ENCODE results near the gene SVBP. TPM values are rescaled to one million over a fixed set of nuclear protein-coding genes. Genes with fewer than 3 reads are reported as not detected.
A peak's percentile ranks its signal among the peaks of the same experiment; 100 is the strongest.

Gene SVBP
- total and polyA plus RNA-seq, 2 of the 8 experiments (the other 6 are each of a cell fraction or from before 2014, with no cell fraction given), result 29.7 to 30.2 TPM

DNA sequence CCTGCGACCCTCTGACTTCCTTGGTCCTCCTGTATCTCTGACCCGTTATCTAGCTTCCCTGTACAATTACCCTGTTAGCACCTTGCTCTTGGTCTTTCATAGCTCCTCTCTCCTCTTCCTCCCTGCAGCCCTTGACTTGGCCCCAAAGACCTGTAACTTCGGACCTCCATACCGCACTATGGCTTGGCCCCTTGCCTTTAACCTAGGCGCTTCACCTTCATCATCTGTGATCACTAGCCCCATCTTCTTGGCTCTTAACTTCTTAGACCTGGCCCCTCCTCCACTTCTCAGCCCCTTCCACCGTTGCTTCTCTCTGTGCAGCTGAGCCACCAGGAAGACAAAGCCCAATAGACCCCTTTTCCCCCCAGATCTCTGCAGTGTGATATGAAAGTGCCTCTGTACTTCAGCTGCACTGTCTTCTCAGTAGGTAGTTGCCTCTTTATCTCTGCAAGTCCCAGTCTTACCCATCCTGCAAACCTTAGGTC, 30.0 kb upstream of the SVBP start:
- Histone ChIP-seq H3K56ac (replicated peaks; ENCODE audit: insufficient read length, low read depth, low read length) (peak overlapping the region; percentile 42), H3K14ac (ENCODE audit: insufficient read length) (no peak overlapping the region), H3K9ac (replicated peaks in 1 of 4; ENCODE audit: extremely low read depth in 1 of 4, low read depth in 3 of 4, low read length in 3 of 4) (peak overlapping the region in 3 of 4 experiments; percentile 32 to 81 (median 71); a peak in 6 of 7 replicates), H2BK15ac (ENCODE audit: low read length) (peak overlapping the region; percentile 24; the same call in 1 of the 2 replicates), H4K8ac (ENCODE audit: extremely low read depth, insufficient read depth, low read length) (0 out of 2 replicates have a peak overlapping the region, but pooled peaks have one; percentile 88), H3K79me2 (ENCODE audit: control insufficient read depth in 1 of 2, insufficient read depth in 2 of 2, low read length in 2 of 2) (peaks cover 11 to 22% of the 10 kb centered on the region in 2 experiments; a peak in 3 of 4 replicates), H4K91ac (replicated peaks; ENCODE audit: insufficient read length, low read length) (no peak overlapping the region), H2BK120ac (replicated peaks; ENCODE audit: low read depth, low read length) (no peak overlapping the region), H2BK5ac (ENCODE audit: low read depth, low read length) (no peak overlapping the region), H3K4ac (replicated peaks; ENCODE audit: insufficient read length, low read depth, low read length) (no peak overlapping the region), H3K9me3 (ENCODE audit: insufficient read depth in 2 of 2, low read depth in 1 of 2, low read length in 1 of 2) (peaks cover 0 to 8% of the 10 kb centered on the region in 2 experiments; a peak in 2 of 4 replicates), H2BK20ac (ENCODE audit: low read length) (no peak overlapping the region), H3K4me2 (ENCODE audit: insufficient read depth in 1 of 2, low read depth in 2 of 2, low read length in 2 of 2) (peak overlapping the region; percentile 88 to 100), H3K23ac (ENCODE audit: insufficient read length) (no peak overlapping the region), H3K4me1 (replicated peaks in 1 of 4; ENCODE audit: control insufficient read depth in 3 of 4, insufficient read depth in 4 of 4, low read length in 3 of 4) (peaks cover 2 to 9% (median 5%) of the 10 kb centered on the region in 4 experiments; a peak in 6 of 7 replicates), H4K5ac (ENCODE audit: insufficient read length, low read depth, low read length) (no peak overlapping the region), H3K79me1 (ENCODE audit: low read depth, low read length) (peaks cover 10% of the 10 kb centered on the region), H3K23me2 (ENCODE audit: low read depth, low read length) (peaks cover 12% of the 10 kb centered on the region), H3K18ac (ENCODE audit: extremely low read depth, low read length) (0 out of 2 replicates have a peak overlapping the region, but pooled peaks have one; percentile 2), H4K20me1 (replicated peaks in 1 of 2; ENCODE audit: control insufficient read depth in 1 of 2, insufficient read depth in 2 of 2, low read length in 2 of 2) (peaks cover 0 to 9% of the 10 kb centered on the region in 2 experiments), H2AK5ac (ENCODE audit: low read depth, low read length) (no peak overlapping the region; the same call in 1 of the 2 replicates), H3K27ac (ENCODE audit: low read depth, low read length) (no peak overlapping the region), H3K4me3 (ENCODE audit: extremely low read depth in 1 of 4, insufficient read depth in 2 of 4, low read depth in 3 of 4, low read length in 4 of 4) (peak overlapping the region; percentile 79 to 82 (median 81)), H2AFZ (ENCODE audit: low read length) (no peak overlapping the region), H3K27me3 (replicated peaks in 1 of 4; ENCODE audit: control insufficient read depth in 3 of 4, extremely low read depth in 1 of 4, insufficient read depth in 3 of 4, low read length in 3 of 4) (no peaks in the 10 kb centered on the region), H3K36me3 (ENCODE audit: control insufficient read depth in 2 of 4, insufficient read depth in 4 of 4, low read length in 3 of 4) (peaks cover 10 to 31% (median 22%) of the 10 kb centered on the region in 4 experiments; a peak in 6 of 8 replicates), H2BK12ac (ENCODE audit: low read depth, low read length) (no peak overlapping the region)
- POLR2A ChIA-PET (ENCODE audit: partially characterized antibody), result interaction anchor here (0.6 to 3.6 kb wide), 15 partner anchors 9 to 189 kb away, joined by 3 to 21 read pairs (median 7); partner anchors contain the start of genes ERMAP, P3H1, PPIH and SVBP
- DNase-seq (ENCODE audit: low read depth in 1 of 2, low spot score in 2 of 2), result no peak
- CTCF ChIA-PET (ENCODE audit: partially characterized antibody), result interaction anchor here (0.6 to 5.0 kb wide), 13 partner anchors 9 to 245 kb away, joined by 3 to 30 read pairs (median 3); partner anchors contain the start of gene ERMAP
- no peak for FAIRE-seq
- WGBS, 2 experiments (ENCODE audit: extremely low coverage in 1 of 2, insufficient coverage in 1 of 2, insufficient read length in 1 of 2, insufficient replicate concordance in 2 of 2, low coverage in 1 of 2, low lambda C conversion rate in 2 of 2, missing lambda C conversion rate in 1 of 2), result 7% methylated on average over 6 of the region's 6 CpGs; no CpG with 5 or more reads in 1 of the 2 experiments
- TF ChIP-seq, protein P1, sequence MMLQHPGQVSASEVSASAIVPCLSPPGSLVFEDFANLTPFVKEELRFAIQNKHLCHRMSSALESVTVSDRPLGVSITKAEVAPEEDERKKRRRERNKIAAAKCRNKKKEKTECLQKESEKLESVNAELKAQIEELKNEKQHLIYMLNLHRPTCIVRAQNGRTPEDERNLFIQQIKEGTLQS (IDR thresholded peaks at IDR 0.05; ENCODE audit: insufficient read depth, low read depth, low read length), result no peak
- TF ChIP-seq NANOG (IDR thresholded peaks at IDR 0.05; ENCODE audit: insufficient read depth, low read depth, low read length, poor library complexity, severe bottlenecking), result no peak
- TF ChIP-seq RBBP5 (IDR thresholded peaks at IDR 0.05; ENCODE audit: borderline replicate concordance, low read depth, low read length), result no peak
- TF ChIP-seq SP1 (IDR thresholded peaks at IDR 0.05; ENCODE audit: low read depth, low read length), result no peak
- no peak for TF ChIP-seq SUZ12 (IDR thresholded peaks at IDR 0.05; ENCODE audit: low read length)
- TF ChIP-seq TCF12 (IDR thresholded peaks at IDR 0.05; ENCODE audit: low read depth, low read length), result no peak
- no peak for TF ChIP-seq GTF2F1 (IDR thresholded peaks at IDR 0.05; ENCODE audit: borderline replicate concordance, low read depth, low read length)
- TF ChIP-seq HDAC2 (IDR thresholded peaks at IDR 0.05; ENCODE audit: borderline replicate concordance in 1 of 2, low read depth in 2 of 2, low read length in 2 of 2), result no peak
- no peak for TF ChIP-seq TAF7 (optimal IDR thresholded peaks at IDR 0.05; ENCODE audit: borderline replicate concordance, low read depth, low read length)
- no peak for TF ChIP-seq PHF8 (conservative IDR thresholded peaks at IDR 0.05; ENCODE audit: low read depth, low read length)
- no peak for TF ChIP-seq SIN3A (conservative IDR thresholded peaks at IDR 0.05 in 1 of 2, IDR thresholded peaks at IDR 0.05 in 1 of 2; ENCODE audit: low read depth in 1 of 2, low read length in 2 of 2)

Data from H1 (cell line).